ENCODE results near the gene BICD2.
"Not testable (repeated sequence)": the region's sequence is repeated elsewhere in the genome, so short reads cannot be mapped to it uniquely, and the experiment has no call there.

The BICD2 gene

DNA sequence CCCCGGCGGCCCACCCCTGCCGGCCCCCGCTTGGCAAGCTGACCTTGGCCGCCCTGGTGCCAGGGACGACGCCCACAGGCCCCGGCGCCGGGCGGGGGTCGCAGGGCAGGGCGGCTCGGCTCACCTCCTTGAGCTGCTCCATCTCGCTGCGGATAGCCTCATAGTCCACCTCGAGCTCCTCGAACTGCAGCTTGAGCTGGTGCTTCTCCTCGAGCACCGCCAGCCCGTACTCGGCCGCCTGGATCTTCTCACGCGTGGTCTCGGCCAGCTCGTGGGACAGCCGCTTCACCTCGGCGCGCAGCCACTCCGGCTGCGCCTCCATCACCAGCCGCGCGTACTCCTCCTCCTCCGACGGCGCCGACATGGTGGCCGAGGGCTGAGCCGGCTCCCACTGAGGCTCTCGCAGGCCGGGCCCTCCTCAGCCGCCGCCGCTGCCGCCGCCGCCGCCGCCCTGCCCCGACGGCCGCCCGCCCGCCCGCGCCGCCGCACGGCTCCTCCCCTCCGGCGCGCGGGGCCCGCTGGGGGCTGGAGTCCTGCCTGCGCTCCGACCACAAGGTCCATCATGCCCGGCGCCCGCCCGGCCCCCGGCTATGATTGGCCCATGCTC is at the start of gene BICD2:
Gene BICD2, minus strand, starts transcription at position 453 of the 607 bp plus-strand sequence. Its CDS starts 89 bp downstream, at position 364.
- DNase-seq: no peak

DNA sequence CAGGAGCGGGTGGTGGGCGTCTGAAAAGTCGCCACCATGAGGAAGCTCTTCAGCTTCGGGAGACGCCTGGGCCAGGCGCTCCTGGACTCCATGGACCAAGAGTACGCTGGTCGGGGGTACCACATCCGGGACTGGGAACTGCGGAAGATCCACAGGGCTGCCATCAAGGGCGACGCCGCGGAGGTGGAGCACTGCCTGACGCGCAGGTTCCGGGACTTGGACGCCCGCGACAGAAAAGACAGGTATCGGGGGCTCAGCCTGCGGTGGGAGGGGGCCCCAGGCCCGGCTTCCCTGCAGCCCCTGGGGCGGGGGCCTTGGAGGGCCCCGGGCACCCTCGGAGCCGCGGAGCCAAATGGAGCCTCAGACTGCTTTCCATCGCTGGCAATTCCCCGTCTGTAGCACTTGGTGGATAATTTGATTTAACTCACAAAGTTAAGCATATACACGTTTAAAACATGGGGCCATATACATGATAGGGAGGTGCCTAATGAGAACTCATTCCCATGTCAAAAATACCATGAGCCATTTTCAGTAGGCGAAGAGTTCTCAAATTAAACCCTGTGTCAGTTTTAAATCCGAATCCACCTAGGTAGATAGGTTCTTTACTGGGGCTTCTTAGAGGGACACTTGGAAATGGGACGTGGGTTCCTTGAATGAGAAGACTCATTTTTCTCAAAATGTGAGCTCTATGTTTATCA is 45.1 kb upstream of the BICD2 start:
- not testable (repeated sequence) for DNase-seq

DNA sequence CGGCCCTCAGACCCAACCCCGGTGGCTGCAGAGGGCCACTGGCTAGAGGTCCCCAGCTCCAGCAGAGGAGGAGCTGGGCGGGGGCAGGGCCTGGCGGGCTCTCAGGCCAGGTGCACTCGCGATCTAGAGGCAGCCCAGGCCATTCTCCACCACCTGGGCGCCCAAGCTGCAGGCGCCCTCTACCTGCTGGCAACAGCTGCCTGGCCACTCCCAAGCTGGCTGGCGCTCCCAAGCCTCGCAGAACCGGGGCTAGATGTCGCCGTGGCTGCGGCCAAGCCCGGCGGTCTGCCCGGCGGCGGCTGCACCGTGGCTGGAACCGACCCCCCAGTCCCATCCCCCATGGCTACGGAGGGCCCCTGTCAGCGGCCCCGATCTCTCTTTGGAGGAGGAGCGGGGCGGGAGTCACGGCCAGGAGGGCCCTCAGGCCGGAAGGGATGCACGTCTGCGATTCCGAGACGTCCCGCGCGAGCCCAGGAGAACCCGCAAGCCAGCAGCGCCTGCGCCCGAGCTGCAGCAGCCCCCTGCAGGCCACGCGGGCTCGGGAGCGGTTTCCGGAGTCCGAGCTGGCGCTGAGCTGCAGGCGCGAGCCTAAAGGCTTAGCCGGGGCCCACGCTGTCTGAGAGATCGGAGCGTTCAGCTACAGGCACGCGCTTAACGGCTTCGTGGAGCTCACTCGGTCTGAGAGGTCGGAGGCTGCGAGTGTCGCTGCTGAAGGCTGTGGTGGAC is 44.3 kb upstream of the BICD2 start:
- DNase-seq: no peak

DNA sequence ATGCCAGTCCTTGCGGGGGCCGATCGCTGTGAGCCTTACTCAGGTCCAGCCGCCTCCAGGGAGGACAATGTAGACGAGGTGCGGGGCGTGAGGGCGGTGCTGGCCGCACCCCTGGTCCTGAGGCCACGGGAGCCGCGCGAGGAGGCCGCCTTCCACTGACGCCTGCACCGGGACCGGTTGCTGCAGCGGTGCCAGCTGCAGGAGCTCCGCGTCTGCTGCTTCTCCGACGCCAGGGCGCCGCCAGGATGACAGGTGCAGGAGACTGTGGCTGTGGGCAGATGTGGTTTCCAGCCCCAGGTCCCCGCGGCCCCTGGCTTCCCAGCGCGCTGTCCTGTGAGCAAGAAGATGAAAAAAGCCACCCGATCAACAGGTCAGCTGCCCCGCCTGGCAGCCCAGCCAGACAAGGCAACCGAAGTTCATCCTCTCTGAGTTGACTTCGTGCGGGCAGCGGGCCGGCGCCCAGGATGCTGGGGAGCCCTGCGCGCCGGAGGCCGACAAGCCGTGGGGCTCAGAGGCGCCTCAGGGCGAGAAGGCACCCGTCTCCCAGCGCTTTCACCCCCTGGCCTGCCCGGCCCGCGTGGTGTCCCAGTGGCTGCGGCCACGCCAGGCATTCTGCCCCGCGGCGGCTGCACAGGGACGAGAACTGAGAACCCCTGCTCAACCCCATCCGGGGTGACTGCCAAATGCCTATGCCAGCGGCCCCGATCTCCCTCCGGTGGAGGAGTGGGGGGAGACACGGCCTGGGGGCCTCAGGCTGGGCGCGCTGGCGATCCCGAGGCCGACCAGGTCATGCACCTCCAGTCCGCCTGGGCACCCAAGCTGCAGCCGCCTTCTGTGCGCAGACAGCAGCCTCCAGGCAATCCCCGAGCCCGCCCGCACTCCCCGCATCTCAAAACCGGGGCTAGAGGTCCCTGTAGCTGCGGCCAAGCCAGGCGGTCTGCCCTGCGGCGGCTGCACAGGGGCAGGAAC is 43.4 kb upstream of the BICD2 start:
- DNase-seq: no peak

DNA sequence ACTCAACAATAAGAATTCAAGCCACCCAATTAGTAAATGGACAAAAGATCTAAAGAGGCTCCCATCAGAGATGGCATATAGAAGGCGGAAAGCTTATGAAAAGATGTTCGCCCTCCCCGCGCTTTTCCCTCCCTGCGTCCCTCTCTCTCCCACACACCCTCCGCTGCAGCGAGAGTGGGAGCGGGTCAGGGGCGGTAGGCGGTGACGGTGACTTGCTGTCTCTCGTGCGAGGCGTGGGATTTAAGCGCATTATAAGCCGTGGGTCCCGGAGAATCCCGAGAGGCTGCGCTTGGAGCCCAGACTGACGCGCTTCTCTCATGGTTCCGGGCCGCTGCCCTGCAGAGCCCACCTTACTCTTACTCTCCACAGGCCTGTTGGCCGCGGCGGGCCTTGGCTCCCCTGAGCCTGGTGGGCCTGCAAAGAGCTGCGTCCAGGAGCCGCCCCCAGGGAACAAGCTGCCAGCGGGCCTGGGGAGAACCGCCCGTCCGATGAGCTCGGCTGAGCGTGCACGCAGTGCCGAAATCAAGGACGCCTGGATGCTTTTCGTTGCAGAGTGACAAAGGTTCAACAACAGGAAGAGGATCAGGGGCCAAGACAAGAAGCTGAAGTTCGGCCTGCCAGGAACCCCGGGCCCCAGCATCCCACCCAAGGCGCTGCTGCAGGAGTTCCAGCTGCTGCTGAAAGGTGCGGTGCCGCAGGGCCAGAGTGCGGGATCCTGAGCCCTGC is 42.6 kb upstream of the BICD2 start:
- no peak for DNase-seq

DNA sequence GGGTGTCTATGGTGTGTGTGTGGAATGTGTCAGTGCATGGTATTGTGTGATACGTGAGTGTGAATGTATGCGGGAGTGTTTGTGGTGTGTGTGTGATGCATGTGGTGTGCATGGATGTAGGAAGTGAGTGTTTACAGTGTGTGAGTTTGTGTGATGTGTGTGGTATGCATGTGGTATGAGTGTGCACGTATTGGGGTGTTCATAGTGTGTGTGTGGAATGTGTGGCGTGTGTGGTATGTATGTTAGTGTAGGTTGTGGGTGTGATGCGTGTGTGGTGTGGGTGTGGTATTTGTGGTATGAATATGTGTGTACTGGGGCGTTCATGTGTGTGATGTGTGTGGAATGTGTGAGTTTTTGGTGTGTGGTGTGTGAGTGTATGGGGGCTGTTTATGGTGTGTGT is 40.1 kb upstream of the BICD2 start:
- DNase-seq: no peak

DNA sequence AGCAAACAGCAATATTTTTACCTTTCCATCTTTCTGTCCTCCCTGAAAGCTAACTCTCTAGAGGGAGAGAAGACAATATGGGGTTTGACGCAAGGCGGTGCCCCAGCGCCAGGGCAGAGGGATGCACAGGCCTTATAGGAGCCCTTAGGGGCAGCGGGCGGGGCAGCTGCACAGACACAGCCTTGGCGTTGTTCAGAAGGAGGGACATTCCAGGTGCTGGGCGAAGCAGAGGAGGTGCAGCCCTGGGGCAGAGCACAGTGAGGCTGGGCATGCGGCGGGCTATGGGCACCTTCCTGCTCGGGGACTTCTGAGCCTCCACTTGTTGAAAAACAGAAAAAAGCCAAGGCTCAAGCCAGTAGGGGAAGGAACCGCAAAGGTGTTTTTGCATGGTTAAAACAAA is 33.7 kb upstream of the BICD2 start:
- DNase-seq: no peak

DNA sequence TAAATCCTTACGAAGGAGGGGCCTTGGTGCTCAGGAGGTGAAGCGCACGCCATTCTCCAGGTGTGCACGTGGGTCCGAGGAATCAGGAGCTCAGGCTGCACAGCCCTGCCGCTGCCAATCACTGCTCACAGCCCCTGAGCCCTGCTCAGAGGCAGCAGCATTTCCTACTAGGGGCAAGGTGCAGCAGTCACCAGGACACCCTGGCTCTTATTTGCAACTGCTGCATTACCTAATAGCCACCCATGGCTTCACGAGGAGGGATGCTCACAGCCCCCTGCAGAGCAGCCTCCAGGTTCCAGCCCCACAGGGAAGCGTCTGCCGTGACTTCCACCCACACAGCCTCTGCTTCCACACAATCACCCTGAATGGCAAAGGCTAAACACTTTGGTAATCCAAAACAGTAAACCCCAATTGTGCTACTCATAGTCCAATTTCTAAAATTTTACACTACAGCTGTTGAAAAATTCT is 31.7 kb upstream of the BICD2 start:
- not testable (repeated sequence) for DNase-seq

DNA sequence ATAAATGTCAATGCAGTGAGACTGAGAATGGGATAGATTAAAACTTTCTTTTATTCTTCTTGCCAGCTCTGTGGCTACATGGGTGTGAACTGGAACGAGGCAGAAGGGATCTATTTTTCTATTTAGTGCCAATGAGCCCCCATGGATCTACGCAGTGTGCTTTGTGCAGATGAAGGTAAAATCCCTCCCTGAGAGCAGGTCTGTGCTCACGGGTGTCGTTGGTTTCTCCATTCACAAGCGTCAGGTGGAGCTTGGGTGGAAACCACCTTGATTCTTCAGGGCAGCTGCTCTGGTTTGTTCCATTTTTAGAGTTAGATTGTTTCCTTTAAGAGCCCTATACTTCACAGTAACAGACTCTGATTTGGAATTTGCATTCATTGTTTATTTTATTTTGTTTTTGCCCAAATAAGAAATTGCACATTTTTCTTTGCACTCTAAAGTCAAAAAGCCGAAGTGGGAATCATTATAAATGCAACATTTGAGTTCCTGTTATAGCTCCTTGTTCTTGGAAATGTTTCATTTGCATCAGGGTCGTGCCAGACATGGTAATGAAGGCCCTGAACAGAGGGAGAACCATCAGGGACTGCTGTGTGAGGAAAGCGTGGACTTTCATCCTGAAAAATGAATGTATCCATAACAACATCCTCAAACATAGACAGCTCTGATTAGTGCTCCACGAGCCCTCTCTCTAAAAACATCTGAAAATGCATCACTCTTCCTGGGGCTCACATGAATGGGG is 31.1 kb upstream of the BICD2 start:
- DNase-seq: no peak

DNA sequence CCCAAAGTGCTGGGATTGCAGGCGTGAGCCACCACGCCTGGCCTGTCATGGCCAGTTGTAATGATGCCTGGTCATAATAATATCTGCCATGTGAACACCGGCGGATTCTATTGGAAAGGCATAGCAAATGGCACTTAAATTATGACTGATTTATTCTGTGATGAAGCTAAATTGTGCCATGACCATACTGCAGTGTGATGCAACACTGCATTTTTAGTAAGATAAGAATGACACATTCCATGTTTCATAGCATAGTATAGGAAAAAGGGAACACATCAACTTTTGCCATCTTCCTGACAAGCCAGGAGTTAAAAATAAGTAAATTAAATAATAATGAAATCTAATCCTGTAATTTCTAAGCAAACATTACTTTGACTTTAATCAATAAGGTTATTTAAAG is 30.4 kb upstream of the BICD2 start:
- DNase-seq: no peak

DNA sequence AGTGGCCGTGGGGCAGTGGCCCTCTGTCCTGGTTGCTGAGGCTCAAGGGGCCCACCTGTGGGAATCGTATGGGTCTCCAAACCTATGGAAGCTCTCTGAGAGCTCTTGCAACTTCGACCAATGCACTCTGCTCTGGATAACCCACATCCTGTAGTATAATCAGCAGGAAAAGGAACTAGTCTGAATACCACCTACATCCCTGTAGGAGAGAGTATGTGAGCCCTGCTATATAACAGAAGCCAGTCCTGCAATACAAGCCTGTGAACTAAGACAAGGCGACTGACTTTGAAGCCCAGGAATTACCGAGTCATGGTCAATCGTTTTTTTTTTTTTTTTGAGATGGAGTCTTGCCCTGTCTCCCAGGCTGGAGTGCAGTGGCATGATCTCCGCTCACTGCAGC is 29.8 kb upstream of the BICD2 start:
- no peak for DNase-seq

DNA sequence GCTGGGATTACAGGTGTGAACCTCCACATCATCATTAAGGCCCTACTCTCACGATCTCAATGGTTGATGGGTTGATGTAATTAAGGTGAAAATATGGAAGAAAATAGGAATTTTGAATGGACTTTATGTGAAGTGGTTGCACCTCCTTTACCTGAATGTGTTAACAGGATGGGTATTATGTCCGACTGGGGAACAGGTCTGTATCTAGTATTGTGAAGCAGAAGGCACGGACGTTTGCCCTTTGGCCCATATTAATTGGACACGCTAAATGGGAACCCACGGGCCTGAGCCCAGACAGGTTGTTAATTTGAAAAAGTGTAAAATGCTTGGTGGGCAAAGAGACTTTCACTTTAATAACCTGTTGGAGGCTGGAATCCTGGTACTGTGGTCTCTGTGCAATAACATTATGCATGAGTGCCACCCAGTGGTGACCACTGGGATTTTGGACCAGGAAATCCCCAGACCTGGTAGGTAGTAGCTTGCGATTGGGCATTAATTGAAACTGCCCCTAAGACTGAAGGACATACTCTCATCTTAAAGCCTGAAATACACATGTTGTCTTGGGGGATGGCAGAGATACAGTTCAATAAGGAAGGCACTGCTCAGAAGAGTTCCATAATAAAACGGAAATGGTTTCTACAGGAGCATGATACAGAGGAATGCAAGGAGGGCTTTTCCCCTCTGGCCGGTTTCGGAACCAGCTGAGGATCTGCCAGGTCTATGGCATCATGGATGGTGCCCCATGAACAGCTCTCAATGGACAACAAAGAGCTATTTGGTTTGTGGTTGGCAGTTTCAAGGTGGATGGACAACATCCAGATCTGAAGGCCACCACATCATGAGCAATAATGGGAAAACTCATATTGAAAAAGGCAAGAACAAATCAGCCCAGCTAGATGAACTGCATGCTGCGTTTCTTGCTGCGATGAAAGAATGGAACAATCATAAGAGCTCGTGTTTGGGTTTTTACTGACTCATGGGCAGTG is 26.2 kb upstream of the BICD2 start:
- peak in 1 of 2 experiments; percentile 16 for DNase-seq

DNA sequence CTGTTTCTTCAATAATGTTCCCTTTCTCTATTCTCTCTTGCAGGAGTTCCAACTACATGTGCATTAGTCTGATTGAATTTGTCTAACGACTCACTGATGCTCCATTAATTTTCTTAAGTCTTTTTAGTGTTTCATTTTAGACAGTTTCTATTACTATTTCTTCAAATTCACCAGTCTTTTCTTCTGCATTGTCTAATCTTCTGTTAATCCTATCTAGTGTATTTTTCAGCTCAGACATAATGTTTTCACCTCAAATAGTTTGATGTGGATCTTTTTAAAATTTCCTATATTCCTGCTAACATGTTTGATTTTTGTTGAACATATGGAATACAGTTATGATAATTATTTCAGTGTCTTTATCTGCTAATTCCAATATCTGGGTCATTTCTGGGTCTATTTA is 21.7 kb upstream of the BICD2 start:
- DNase-seq: no peak

DNA sequence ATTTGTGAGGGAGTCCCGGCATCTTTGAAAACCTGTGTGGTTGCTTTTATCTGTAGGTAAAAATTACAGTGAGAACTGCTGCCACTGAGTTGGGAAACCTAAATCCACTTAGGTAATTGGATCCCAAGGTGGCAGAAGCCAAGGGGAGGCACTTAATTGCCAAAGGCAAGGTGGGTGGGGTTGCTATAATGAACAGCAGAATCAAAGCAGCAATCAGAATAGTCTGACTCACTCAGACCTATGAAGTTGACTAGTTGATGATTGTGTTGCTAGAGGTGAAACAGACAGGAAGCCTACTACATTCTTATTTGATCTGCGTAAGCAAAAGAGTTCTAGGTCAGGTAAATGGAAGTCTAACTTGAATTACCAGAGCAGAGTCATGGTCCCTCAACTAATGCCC is 17.3 kb upstream of the BICD2 start:
- DNase-seq: no peak

DNA sequence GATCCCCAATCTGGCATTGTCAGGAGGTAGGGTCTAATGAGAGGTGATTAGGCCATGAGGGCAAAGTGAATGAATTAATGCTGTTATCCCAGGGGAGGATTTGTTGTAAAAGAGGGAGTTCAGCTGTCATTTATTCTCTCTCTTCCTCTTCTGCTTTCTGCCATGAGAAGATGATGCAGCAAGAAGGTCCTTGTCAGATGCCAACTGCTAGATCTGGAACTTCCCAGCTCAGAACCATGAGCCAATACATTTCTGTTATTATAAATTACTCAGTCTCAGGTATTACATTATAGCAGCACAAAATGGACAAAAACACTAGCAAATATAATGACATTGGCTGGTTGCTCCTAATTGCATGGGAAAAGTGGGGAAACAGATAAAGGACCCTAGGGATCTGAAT is 15.6 kb upstream of the BICD2 start:
- no peak for DNase-seq

DNA sequence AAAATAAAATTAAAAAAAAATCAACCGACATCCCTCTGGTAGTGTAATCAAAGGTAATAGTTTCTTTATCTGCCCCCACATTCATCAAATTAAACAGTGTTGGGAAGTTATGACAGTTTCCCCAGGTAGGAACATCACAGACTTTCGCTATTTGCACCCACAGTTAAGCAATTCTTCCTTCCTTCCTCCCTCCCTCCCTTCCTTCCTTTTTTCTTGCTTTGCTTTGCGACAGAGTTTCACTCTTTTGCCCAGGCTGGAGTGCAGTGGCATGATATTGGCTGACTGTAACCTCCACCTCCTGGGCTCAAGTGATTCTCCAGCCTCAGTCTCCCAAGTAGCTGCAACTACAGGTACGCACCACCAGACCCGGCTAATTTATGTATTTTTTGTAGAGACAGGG is 10.8 kb upstream of the BICD2 start:
- no peak for DNase-seq

DNA sequence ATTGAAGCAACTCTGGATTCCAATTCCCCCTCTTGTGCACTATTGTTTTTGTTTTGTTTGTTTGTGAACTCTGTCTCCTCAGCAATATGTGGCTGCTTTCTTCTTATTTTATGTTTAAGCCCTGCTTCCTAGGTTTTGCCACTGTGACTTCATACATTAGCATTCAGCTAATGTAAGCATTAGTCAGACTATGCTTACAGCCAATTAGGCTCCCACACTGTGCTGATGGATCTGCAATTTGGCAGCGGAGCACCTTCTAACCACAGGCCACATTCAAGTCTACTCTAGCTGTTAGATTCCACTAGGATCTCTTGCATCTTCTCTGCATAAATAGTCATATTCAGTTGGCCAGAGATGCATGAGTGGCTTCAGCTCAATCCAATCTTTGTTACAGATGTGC is 9.6 kb upstream of the BICD2 start:
- DNase-seq: no peak

DNA sequence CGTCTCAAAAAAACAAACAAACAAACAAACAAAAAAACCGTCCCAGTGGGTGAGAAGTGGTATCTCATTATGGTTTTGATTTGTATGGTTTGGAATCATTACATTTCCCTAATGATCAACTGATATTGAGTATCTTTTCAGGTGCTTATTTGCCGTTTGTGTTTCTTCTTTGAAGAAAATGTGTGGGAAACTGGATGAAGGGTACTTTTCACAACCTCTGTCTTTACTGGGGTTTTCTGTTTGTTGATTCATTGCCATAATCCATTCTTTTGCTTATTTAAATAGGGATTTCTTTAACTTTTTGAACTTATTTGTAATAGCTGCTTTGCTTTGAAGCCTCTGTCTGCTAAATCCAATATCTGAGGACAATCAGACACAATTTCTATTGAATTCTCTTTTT is 9.2 kb upstream of the BICD2 start:
- no peak for DNase-seq

DNA sequence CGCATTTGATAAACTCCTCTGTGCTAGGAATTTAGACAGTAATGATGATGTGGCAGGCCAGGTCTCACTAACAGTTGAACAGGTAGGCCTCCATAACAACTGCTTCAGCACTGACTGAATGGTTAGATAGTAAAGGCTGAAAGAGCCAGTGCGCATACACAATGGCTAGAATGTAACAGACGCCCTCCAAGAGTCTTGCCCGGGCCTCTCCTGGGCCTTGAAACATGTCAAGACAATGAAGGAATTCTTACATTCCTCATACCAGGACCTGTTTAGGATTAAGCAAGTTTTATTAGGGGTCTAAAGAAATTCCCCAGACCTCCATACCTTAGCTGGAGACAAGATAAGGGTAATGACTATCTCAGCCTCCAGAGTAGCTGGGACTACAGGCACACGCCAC is 6.7 kb upstream of the BICD2 start:
- no peak for DNase-seq

DNA sequence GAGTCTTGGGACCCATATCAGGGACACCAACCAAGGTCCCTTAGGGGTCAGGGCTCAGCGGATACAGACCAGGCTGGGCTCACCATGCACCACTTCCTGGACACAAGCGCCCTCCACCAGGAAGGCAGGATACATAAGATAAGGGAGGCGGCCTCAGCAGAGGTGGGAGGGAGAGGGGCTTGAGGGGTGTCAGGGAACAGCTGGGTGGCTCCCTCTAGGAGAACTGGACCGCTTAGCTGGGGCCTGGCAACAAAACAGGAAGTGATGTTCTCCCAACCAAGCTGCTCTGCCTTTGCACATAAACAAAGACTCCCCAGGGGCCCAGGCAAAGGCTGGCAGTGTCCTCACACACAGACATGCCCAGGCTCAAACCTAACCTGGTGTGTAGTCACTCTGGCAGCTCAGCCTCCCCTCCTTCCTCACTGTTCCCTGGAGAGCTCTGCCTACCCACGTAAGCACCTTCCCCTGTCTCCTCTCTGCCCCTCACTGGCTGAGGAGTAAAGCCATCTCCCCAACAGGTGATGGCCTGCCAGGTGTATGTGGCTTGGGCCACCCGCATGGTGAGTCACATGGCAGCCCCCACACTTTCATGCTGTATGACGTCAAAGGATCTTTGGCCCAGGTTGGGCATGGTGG is 5.8 kb upstream of the BICD2 start:
- DNase-seq: no peak
